ENCODE measurements around the gene PIM1.
"Not testable (repeated sequence)": the region's sequence is repeated elsewhere in the genome, so short reads cannot be mapped to it uniquely, and the experiment has no call there.

Gene PIM1
- 230 to 647 reads per million in 2 experiments for total RNA-seq

DNA sequence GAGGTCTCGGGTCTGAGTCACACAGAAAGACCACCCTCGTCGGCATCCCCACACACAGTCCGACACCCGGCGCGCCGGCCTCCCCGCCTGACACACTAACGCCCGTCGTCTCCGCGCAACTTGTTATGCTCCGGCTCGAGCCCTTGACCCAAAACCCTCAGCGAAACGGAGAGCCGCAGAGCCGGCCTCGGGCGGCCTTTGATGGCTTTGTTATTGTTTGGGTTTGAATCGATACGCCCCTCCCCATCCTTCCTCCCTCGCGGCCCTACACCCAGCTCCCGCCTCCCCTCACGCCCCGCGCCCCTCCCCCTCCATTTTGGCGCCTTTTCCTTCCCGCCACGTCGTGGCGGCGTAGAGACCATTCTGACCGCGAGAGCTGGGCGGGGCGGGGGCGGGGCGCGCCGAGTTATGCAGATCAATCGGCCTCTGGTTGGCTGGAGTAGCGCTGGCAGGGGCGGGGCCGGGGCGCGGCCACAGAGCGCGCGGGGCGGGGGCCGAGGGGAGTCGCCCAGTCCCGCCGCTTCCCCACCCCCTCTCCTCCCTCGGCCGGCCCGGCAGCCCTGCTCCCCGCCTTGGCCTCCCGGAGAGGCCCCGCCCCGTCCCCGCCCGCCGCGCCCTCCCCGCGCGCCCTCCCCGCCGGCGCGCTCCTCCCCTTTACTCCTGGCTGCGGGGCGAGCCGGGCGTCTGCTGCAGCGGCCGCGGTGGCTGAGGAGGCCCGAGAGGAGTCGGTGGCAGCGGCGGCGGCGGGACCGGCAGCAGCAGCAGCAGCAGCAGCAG is at the start of gene PIM1:
PIM1 (plus strand) TSS at position 657 of the 777 bp plus-strand sequence. CDS start 424 bp downstream, outside the sequence.
- DNase-seq (ENCODE audit: low read depth): peak; percentile 99

DNA sequence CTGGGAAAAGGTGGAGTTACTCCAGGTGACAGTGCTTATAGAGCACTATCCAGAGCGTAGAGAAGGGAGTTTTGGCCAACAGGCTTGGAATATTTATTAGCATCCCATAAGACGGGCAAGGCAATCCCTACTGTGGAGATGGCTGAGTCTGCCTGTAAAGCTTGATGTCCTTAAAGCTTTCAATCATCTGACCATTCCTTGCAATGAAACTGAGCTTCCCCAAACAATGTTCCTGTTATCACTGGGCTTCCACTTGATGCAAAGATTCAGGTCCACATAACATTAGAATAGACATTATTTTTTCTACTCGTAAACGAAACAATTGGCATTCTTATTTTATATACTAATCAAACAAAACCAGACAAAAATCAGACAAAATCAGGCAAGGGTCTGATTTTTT is 48.4 kb upstream of the PIM1 start:
- DNase-seq (ENCODE audit: low read depth): no peak

DNA sequence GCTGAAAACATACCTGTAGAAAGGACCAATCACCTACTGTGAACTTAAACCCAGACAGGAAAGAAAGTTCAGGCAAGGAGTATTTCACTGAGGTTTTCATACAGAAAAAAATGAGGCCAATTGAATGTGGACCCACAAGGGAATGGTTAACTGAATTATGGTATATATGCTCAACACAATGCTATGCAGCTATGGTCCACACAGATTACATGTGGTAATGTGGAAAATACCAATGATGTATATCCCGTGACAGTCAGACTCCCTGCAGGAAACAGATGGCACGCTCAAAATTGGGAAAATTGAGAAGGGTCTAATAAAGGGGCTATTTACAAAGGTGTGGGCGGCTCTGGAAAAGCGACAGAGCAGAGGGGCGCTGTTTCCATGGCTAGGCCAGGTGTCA is 47.1 kb upstream of the PIM1 start:
- no peak for DNase-seq (ENCODE audit: low read depth)

DNA sequence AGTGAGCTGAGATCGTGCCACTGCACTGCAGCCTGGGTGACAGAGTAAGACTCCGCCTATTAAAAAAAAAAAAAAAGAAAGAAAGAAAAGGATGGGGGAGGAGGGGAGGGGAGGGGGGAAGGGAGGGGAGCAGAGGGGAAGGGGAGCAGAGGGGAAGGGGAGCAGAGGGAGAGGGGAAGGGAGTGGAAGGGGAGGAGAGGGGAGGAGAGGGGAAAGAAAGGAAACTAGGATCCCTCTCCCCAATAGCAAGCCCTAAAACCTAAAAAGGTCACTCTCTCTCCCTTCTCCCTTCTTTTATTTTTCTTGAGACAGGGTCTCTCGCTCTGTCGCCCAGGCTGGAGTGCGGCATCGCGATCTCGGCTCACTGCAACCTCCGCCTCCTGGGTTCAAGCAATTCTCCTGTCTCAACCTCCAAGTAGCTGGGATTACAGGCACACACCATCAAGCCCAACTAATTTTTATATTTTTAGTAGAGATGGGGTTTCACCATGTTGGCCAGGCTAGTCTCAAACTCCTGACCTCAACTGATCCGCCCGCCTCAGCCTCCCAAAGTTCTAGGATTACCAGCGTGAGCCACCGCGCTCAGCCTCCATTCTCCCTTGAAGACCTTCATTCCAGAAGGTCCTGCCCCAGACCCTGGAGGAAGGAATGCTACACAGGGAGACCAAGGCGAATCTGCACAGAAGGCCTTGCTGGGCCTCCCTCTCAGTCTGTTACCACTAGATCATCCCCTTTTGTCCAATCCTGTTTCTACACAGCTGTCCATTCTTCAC is 45.8 kb upstream of the PIM1 start:
- no peak for DNase-seq (ENCODE audit: low read depth)

DNA sequence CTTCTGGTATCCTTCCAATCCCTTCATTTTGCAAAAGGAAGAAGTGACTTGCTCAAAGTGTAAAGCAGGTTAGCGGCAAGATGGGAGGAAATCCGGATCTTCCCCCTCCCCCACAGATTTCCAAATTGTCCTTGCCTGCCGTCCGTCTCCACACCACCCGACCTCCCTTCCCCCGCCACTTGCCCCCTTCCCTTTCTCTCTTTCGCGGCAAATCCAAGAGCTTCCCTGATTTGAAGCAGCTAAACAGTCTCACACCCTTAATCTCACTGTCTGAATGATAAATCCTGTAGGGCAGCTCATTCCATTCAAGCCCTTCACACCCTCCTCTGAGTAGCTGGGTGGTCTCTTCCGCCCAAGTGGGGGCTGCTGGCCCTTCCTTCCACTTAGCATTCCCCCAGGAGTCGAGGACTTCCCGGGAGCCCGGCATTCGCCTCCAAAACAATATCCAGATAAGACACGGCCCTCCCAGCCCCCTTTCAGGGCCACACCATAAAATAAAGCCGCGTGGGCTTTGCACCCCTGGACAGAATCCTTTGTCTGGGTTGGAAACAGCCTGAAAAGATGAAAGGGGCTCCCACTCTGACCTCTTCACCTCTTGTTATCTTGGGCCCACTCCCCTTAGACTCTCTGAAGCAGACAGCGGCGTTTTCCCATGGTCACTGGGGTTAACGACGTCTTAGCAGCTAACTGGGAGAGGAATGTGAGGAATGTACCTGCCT is 44.0 kb upstream of the PIM1 start:
- DNase-seq (ENCODE audit: low read depth): no peak

DNA sequence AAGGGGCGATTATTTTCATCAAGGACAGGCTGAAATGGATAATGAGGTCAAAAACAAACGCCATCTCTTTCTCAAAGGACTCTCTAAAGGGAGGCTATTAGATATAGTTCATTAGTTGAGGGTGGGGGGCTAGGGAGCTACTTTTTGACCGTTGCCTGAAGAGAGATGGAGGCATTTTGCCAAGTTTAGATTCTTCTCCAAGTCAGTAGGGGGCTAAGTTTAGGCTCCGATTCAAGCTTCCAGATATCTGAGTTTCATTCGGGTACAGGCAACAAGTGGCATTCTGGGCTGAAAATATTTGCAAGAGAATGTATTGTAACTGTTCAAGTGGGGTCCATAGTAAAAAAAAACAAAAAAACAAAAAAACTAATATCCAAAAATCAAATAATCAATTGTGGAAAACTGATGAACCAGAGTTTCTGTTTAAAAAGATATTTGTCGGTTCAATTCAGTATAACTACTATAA is 43.4 kb upstream of the PIM1 start:
- DNase-seq (ENCODE audit: low read depth): no peak

DNA sequence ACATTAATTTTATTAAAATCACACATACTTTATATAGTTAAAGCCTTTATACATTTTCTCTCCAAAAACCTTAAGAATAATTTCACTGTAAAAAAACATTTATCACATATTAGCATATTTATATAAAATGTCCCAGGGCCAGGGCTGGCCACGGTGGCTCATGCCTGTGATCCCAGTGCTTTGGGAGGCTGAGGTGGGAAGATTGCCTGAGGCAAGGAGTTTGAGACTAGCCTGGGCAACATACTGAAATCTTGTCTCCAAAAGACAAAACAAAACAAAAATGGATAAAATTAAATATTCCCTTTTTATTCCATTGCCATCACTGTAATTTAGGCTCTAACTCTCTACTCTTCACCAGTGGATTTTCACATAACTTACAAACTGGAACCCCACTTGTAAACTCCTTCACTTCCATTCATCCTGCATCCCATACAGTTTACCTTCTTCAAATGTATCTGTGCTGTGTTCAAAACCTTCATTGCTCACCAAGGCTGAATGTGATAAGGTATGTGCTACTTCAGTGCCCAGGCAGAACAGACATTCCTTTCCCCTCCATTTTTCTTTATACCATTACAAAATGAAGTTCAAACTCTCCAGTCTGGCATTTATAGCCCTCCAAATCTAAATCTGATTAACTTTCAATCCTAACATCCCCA is 42.9 kb upstream of the PIM1 start:
- no peak for DNase-seq (ENCODE audit: low read depth)

DNA sequence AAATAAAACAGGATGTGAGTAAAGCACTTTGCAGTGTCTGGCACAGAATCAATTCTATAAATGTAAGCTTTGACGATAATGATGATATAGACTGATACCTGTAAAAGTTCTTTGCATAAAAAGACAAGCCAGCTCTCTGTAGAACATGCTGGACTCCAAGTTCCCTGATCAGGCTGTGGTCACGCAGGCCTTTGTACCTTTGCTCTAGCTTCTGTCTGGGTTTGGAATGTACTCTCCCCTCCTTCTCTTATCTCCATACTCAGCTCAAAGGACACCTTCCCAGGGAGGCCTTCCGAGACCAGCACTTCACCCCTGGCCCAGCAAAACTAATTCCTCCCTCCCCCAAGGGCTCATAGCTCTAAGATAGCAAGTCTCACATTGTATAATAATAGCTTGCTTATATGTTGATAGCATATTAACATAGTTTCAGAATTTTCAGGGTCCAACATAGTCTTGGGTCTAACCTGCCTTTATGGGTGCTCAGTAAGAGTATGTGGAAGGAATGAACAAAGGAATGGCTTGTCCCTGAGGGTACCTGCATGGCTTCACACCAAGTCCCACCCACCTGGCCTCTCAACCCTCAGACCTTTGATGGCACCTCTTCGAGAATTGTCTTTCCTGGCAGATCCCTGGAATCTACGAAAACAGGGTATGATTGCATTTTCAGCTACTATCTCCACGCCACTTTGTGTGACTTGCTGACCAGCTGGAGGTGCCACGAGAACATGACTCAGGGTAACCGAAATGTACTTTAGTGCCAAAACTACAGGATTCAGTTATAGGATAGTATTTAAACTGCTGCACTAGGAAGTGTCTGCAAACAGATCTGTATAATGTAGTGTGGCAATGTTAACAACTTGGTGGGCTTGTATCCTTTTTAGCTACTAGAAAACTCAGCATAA is 41.7 kb upstream of the PIM1 start:
- no peak for DNase-seq (ENCODE audit: low read depth)

DNA sequence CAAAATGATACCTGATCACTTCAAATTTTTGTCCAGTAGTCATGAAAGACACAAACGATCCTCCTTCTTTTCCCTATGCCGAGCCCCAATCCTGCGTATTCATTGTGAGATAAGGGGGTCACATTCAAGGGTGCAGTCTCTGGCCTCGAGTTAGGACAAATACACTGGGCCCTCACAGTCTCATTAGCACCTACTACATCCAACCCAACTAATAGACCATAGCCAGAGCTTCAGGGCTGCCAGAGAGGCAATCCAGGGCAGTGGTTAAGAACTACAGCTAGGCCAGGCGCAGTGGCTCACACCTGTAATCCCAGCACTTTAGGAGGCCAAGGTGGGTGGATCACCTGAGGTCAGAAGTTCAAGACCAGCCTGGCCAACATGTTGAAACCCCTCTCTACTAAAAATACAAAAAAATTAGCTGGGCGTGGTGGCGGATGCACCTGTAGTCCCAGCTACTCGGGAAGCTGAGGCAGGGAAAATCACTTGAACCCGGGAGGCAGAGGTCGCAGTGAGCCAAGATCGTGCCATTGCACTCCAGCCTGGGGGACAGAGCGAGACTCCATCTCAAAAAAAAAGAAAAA is 41.0 kb upstream of the PIM1 start:
- not testable (repeated sequence) for DNase-seq (ENCODE audit: low read depth)

DNA sequence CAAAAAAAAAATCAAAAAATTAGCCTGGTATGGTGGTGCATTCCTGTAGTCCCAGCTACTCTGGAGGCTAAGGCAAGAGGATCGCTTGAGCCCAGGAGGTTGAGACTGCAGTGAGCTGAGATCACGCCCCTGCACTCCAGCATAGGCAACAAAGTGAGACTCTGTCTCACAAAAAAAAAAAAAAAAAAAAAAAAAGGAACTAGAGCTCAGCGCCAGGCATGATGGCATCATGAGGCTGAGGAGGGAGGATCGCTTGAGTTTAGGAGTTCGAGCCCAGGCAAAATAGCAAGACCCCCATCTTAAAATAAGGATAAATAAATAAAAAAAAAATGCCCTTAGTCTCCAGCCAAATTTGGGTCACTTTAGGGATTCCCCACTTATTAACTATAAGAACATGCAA is 40.4 kb upstream of the PIM1 start:
- DNase-seq (ENCODE audit: low read depth): no peak

DNA sequence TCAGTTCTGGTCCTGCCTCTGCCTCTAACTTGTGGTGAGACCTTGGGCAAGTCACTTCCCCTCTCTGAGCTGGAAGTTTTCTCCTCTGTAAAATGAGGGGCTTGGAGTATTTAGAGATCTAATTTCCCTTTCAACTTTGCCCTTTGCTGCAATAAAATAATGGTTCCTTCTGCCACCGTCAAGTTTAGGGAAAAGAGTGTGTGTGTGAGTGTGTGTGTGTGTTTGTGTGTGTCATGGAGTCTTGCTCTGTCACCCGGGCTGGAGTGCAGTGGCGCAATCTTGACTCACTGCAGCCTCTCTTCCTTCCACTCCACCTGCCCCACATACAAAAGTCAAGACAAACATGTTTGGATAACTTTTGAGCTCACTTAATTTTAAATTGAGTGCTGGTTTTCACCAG is 39.2 kb upstream of the PIM1 start:
- DNase-seq (ENCODE audit: low read depth): no peak

DNA sequence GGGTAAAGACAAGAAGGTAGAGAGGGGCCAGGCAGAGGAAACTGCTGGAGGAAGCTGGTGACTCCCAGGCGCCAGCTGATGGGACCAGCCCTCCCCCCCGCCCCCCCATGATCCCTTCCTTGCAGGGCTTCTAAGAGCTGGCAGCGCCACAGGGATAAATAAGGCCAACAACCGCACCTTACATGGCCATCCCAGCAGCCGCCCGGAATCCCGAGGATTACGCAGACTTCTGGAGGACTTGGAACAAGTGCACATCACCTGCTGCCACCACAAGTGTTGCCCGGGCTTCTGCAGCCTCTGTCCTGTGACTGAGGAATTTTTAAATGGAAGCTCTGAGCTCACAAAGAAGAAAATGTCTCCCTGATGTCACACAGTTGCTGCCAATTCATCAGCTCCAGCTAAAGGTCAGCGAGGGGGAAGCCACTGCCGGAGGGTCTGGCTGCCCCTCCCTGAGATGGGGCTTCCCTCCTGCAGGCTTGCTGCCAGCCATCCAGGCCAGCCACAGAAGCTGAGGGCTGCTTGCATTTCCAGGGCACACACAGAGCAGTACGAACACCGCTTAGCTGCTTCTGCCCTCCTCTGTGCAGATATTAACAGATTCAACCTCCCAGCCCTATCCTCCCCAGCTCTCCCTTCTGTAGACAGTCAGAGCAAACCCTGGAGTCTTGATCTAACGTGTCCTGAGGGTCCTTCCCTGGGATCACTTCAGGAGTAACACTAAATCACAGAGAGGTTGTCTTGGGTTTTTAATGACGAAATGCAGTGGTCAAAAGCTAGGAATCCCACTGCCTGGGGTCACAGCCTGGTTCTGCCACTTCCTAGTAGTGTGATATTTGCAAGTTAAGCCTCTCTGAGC is 38.6 kb upstream of the PIM1 start:
- DNase-seq (ENCODE audit: low read depth): no peak

DNA sequence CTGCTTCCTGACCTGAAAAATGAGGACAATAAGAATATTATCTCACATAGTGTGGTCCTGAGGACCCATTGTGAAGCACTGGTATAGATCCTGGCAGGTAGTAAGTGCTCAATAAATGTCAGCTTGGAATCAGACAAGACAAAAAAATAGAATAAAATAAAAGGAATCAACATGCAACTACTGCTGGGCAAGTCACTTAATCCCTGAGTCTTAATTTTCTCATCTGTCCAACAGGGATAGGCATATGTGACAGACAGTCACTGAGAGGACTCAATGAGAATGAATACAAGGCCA is 38.0 kb upstream of the PIM1 start:
- DNase-seq (ENCODE audit: low read depth): no peak

DNA sequence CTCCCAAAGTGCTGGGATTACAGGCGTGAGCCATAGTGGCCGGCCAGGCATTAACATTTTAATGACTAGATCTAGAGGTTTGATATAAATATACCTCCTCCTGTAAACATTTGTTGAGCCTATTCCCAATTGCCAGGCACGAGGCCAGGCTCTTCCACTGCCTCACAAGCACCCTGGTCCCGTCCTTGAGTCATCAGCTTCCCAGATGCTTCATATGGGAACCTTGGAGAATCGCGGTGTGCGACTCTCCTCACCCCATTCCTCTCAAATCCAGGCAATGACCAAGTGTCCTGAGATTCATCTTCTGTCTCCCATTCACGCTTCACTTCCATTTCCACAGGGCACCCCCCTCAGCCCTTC is 35.9 kb upstream of the PIM1 start:
- DNase-seq (ENCODE audit: low read depth): no peak

DNA sequence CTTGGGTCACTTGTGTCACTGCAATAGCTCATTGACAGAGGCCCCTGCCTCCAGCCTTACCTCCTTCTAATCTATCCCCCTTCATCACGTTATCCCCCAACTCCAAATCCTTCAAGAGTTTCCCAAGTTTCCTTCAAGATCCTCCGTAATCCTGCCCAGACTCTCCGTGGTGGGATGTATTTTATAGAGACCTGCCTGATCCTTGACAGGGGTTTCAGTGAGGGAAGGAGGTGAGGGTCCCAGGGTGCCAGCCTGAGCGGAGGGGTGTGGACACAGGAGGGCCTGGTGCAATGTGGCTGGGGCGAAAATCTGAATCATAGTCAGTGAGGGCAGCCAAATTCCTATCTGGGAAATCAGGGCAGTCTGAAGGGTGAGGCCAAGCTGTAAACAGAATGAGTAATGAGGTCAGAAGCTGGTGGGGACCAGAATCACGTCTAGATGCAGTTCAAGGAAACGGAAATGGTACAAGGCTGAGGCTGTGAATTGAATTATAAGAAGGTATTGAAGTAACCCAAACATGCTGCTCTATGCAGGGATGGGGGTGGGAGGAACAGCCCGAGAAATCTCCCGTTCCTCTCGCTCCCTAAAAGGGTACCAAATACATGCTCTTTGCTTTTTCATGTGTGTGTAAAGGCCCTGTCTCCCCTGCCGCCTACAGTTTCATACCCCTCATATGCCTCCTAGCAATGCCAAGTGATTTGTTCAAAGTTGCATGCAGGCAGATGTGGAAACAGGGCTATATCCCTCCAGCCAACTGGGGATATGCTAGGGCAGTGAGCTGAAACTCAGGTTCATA is 35.4 kb upstream of the PIM1 start:
- no peak for DNase-seq (ENCODE audit: low read depth)

DNA sequence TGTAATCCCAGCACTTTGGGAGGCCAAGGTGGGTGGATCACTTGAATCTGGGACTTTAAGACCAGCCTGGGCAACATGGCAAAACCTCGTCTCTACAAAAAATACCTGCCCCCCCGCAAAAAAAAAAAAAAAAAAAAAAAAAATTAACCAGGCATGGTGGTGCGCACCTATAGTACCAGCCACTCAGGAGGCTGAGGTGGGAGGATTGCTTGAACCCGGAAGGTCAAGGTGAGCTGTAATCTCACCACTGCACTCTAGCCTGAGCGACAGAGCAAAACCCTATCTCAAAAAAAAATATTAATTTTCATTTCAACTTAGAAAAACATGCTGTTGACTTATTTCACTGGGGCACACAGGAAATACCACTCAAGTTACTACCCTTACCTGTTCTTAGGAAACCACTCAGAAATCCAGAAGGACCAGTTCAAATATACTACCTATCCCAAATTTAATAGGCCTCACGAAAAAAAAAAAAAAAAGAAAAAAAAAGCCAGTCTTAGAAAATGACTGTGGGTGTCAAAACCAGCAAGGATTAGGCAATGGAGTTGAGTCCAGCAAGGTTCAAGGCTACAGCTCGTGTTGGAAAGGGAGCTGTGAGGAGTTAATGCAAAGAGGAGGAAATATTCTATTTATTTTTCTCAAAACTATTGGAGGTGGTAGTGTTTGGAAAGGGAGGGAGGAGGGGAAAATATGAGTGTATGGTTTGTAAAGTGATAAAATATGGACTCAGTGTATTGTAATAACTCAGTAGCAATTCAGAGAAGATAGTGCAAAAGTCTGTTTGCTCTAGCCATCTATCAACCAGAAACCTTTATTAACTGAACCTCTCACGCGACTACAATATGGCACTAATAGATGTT is 33.9 kb upstream of the PIM1 start:
- no peak for DNase-seq (ENCODE audit: low read depth)

DNA sequence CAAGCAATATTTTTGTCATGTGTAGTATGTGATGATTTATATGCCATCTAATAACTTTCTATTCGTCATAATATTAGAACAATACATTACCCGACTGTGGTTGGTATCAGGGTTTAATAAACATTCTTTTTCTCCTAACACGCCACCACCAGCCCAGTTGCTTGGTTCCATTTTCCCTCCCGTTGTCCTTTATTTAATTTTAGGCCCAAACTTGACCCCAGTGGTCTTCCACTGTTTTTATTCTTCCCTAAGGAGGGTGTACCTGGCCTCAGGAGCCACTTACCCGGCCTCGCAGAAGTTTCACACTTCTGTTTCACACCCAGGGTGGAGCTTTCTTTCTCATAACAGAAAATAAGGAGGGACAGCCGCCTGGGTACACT is 33.1 kb upstream of the PIM1 start:
- DNase-seq (ENCODE audit: low read depth): no peak
